GM18520 (cell line): ENCODE data around the gene ATG9A.

Experiments
- ATAC-seq: cut with Tn5 transposase; IDR thresholded peaks from one replicate; pipeline ENCODE4 v1.9.1; 2021; ENCODE audit not compliant: unreplicated experiment

ATG9A gene

GRCh38 chr2:219223831-219224610 is 5.4 kb downstream of the ATG9A start:
- no peak for ATAC-seq

DNA sequence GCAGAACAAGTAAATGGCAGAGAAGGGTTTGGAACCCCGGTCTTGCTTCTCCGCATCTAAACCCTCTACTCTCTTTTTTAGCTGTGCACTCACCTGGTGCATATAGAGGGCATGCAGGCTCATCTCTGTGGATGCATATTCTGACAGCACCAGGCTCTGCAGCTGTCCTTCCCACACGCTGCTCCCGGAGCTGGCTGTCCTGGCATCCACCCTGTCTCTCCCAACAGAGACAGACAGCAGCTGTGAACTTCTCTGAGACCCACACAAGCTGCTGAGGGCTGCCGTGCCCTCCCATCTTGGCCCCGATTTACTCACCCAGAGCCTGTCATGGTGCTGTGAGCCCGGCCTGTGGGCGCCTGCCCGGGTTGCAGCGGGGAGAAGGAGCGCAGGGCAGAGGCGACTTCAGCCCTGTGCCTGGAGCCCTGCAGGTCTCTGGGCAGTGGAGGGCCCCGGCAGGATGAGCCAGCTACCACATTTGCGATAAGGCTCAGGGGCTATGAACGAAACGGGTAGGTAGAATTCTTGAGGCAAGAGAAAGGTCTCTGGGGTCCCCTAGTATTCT is 7.4 kb downstream of the ATG9A start:
- no peak for ATAC-seq

DNA sequence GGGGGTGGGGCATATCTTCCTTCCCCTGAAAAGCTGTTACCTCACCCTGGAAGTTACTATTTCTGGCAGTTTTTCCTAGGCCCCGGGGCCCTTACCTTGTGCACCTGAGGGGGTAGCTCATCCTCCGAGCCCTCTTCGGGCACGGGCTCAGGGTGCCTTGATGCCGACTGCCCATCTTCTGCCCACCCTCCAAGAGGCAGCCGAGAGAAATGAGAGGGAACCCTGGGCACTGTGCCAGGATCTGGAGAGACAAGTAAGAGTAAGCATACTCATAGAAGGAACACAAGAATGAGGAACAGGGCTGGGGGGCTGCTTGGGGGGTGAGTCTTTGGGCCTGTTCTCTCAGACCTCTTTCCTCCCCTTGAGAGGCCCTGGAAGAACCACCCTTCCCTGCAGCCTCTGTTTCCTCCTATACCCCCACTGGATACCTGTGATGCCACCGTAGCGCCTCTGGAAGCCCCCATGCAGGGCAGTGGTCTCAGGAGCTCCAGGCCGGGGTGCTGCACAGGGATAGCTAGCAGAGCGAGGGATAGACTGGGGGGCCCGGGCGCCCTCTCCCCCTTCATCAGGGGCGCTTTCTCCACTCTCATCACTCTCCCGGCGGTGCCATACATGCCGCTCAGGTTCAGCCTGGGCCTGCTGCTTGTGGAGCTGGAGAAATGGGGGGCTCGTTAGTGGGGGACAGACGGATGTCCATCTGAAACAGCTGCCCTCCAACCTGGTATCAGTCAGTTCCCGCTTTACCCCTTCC is 8.6 kb downstream of the ATG9A start:
- ATAC-seq = no peak

DNA sequence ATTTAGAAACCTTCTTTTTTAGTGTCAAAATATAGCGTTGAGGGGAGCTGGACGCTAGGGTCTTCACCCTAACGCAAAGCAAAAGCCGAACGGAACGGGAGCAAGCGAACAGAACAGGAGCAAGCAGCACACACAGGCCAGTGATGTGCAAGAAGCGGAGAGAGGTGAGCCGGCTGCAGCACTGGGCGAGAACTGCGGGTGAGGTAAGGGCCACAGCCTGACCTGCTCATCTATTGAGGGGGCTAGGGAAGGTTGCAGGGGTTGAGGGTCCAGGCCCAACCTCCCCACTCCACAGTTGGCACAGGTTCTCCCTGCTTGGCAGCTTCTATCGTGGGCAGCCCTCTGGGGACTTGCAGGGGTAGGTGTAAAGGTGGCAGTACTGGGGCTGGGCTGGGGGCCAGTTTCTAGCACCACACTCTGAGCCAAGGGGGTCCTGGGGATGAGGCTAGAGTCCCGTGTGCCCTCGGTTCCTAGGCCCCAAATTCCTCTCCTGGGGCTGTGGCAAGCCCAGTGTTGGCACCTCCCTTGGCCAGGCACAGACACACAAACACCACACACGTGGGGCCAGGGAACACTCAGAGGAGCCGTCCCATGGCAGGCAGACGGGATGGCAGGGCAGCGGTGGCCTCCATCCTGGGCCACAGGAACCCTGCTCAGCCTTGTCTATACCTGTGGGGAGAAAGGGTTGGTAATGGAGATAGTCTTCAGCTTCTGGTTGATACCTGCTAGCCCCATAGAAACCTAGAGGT is 9.5 kb downstream of the ATG9A start:
- ATAC-seq = no peak

DNA sequence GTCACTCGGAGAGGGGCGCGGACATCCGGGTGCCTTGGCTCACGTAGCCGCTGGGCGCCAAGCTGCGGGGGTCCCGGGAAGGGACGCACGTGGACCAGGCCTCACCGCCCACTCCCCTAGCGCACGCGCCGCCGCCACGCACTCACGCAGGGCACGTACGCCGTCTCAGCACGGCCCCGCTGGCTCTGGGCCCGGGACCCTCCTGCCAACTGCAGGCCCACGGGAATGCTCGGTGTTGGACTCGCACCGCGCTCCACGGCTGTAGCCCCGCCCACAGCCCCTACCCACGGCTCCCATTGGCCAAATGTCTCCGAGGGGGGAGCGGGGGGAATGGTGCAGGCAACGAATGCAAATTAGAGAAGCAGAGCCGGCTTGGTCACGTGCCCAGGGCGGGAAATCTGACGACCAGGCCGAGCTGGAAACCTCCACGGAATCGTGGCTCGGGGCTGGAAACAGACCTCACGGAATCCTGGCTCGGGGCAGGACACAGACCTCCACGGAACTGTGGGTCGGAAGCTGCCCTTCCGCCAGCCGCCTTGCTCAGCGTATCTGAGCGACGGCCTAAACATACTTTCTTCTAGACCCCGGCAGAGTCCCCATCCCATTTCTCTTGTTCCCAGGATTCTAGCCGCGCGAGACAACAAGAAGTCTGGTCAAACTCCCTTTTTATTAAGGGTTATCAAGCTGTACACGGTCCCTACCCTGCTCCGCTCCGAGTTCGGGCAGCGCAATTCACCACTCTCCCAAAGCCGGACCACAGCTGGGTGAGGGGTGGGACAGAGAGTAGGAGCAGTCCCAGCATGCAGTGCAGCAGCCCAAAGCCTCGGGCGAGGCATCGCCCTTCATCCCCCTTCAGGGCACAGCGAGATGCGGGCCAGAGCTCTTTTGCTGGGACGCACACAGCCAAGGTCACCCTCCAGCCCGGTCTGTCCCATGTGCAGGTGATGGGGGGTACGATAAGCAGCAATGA is 10.4 kb downstream of the ATG9A start, which contains the start of gene ABCB6:
ABCB6 (minus strand) TSS at position 227 of the 970 bp plus-strand sequence. CDS start 285 bp downstream, outside the sequence.
- peak; percentile 57 for ATAC-seq

DNA sequence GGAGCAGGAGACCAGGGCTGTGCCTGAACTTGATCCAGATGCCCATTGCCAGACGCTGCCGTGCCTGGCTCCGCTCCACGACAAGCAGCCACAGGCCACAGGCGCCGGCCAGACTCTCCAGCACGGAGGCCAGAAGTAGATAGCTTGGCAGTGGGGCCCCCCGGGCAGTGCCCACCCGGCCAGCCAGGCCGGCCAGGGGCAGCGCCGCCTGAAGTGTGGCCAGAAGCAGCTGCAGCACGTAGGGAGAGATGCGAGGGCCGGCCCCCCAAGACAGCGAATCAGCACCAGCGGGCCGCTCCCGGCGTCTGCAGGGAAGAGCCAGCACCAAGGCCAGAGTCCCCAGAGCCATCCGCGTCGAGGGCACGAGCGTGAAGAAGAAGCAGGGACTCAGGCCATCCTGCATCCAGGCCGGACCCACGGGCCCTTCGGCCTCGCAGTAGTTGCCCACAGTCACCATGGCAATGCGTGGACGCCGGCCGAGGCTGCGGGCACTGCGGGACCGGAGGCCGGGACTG is 11.2 kb downstream of the ATG9A start:
- peak; percentile 11 for ATAC-seq

GRCh38 chr2:219216535-219216915 is 12.9 kb downstream of the ATG9A start:
- no peak for ATAC-seq

GRCh38 chr2:219215871-219216534 is 13.4 kb downstream of the ATG9A start:
- ATAC-seq = no peak

DNA sequence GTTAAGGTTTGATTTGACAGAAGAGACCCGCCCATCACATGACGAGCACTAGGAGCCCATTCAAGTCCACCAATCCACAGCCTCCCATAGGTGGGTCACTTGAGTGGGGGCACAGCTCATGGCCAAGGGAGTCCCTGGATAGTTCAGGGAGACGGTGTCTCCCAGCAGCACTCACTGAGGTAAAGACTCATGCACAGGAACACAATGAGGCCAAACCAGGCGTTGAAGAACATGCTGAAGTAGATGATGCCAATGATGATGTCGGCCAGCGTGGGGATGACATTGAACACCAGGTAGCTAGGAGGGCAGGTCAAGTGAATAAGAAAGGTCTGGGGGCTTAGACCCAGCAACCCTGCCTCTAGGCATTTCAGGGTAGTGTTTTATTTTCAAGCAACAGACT is 14.7 kb downstream of the ATG9A start:
- no peak for ATAC-seq

- no peak for ATAC-seq
Measured at GRCh38 chr2:219214141-219214540, 15.3 kb downstream of the ATG9A start.

- ATAC-seq = no peak
Measured at GRCh38 chr2:219213486-219214071, 15.9 kb downstream of the ATG9A start.

DNA sequence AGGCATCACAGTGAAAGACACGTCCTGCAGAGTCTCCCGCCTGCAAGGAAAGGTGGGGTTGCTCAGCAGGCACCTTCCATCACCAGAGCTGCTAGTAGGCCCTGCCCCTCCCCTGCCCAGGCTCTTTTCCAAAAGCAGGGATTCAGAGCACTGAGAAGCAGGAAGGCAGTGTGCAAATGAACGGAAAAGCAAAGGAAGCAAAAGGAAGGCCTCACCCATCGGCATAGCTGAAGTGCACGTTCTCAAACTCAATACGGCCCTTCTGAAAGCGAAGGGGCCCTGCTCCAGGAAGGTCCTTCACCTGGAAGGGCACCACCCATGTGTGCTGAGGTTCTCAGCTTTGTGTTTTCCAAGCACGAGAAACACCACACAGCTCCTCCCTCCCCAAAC is 16.4 kb downstream of the ATG9A start:
- no peak for ATAC-seq

- ATAC-seq = no peak
Measured at GRCh38 chr2:219210886-219211362, 18.5 kb downstream of the ATG9A start.

DNA sequence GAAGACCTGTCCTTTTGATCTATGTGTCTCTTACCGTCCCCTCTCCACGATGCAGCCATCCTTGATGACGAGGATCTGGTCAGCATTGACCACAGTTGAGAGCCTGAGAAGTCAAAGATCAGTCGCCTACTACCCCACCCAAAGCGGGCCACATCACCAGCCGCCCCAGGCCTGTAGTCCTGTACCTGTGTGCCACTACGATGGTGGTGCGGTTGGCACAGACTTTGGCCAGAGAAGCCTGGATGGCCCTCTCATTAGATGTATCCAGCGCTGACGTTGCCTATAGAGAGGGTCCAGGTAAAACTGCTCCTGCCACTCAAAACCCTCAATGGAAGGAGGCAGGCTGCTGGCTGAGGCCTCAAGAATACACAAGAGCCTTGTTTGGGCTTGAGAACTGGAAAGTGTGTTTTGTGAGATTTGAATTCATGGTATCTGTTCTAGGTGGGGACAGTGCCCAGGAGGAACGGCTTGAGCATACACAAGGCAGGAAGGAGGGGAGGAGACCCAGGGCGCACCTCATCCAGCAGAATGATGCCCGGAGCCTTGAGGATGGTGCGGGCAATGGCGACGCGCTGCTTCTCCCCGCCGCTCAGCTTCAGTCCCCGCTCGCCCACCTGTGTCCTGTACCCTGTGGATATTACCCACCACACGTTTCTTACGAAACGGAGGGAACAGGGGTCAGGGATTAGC is 19.1 kb downstream of the ATG9A start:
- no peak for ATAC-seq

- no peak for ATAC-seq
Measured at GRCh38 chr2:219209236-219210195, 19.9 kb downstream of the ATG9A start.

GRCh38 chr2:219207884-219208740 is 21.3 kb downstream of the ATG9A start:
- no peak for ATAC-seq
